ENCODE results near the gene PIK3CB.

DNA sequence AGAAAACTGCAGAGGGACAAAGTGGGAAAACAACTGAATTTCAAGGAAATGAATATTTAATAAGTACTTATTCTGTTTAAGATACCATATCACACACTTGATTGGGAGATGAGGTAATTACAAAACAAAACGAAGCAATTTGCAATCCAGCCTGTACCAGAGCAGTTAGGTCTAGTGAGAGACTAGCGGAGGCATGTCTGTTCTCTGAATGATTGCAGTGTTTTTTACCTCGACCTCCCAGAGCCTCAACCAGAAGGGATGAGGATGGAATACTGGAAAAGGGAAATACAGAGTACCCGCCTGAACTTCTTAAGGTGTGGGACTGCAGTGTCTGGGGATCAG is 59.5 kb downstream of the PIK3CB start:
- TF ChIP-seq, protein P1, sequence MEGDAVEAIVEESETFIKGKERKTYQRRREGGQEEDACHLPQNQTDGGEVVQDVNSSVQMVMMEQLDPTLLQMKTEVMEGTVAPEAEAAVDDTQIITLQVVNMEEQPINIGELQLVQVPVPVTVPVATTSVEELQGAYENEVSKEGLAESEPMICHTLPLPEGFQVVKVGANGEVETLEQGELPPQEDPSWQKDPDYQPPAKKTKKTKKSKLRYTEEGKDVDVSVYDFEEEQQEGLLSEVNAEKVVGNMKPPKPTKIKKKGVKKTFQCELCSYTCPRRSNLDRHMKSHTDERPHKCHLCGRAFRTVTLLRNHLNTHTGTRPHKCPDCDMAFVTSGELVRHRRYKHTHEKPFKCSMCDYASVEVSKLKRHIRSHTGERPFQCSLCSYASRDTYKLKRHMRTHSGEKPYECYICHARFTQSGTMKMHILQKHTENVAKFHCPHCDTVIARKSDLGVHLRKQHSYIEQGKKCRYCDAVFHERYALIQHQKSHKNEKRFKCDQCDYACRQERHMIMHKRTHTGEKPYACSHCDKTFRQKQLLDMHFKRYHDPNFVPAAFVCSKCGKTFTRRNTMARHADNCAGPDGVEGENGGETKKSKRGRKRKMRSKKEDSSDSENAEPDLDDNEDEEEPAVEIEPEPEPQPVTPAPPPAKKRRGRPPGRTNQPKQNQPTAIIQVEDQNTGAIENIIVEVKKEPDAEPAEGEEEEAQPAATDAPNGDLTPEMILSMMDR (IDR thresholded peaks at IDR 0.05; ENCODE audit: low read length): no peak
- TF ChIP-seq EZH2 (optimal IDR thresholded peaks at IDR 0.05; ENCODE audit: low read depth, low read length): no peak
